Fibroblast of skin of left biceps (primary cell): ENCODE measurements around the gene CPEB2.

Experiments
- DNase-seq, 2 experiments: peaks; one replicate each; pipeline ENCODE4 v3.0.0-alpha.2; 2013; ENCODE audit warnings: low read depth in 2 of 2

Gene CPEB2

DNA sequence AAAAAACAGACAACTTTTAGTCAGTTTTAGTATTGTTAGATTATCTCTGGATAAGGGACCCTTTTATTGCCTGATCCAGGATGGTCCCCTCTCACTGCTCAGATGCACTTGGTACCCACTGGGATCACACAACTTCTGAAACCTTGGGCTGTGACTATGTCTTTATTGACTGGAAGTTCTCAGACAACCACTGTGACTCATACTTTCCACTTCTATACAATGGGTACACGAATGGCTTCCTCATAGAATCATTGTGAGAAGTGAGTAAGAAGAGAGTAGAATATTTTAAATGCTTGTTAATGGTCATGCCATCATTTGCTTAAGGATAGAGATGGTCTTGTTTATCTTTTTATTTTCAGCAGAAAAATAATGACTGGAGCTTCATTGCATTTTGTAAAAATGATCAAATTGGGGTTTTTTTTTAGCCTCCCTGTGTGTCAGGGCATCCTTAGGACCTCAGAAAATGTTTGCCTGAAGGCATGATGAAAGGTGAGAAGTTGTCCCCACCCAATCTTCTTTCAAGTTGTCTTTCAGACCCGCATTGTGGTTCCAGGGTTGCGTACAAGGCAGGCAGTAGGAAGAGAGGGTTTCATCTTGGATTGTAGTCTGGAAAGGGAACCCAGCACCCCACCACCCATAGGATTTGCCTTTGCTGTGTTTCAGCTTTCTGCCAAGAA lies 115.1 kb downstream of the CPEB2 start:
- no peak for DNase-seq

DNA sequence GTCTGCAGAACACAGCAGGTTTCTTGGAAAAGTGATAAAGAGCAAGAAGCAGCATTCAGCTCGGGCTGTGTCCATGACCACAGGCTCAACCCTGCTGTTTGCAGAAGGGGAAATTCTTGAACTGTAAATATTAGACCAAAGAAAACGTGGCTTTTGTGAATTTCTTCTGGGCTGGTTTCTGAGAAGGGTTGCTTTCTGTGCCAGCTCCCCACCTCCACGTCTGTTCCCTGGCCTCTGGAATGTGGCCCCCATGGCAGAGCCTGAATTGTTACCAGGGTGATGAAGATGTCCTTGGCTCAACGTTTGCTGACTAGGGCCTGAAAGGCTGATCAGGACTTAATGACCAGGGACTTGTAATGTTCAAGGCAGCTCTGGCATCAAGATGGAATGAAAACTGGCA lies 116.0 kb downstream of the CPEB2 start:
- DNase-seq: no peak
